HepG2 (cell line): ENCODE measurements around the gene PSMD1. TPM values are rescaled to one million over a fixed set of nuclear protein-coding genes. Genes with fewer than 3 reads are reported as not detected.

Experiments
- GMEB1 ChIP-seq: sonication (generic); formaldehyde crosslinking; IDR thresholded peaks from 2 replicates; pipeline ENCODE4 v1.5.1; 2020; ENCODE audit warnings: missing genetic modification reagents, mild to moderate bottlenecking, borderline replicate concordance
- GRHL1 ChIP-seq: sonication (generic); formaldehyde crosslinking; conservative IDR thresholded peaks from 2 replicates; pipeline ENCODE4 v1.8.0; 2022; ENCODE audit warnings: missing genetic modification reagents
- HIC2 ChIP-seq: sonication (generic); formaldehyde crosslinking; IDR thresholded peaks from 2 replicates; pipeline ENCODE4 v1.9.0; 2022; ENCODE audit warnings: low read depth, missing genetic modification reagents
- KLF12 ChIP-seq: sonication (generic); formaldehyde crosslinking; IDR thresholded peaks from 2 replicates; pipeline ENCODE4 v1.4.0; 2020; ENCODE audit warnings: missing genetic modification reagents, borderline replicate concordance
- MIXL1 ChIP-seq: IDR thresholded peaks from 2 replicates; pipeline ENCODE4 v1.6.1; 2016
- NFE2L2 ChIP-seq: fragments of 150-350 bp; IDR thresholded peaks from 2 replicates; pipeline ENCODE4 v1.6.1; 2014; ENCODE audit warnings: low read length
- NFIC ChIP-seq: IDR thresholded peaks from 2 replicates; pipeline ENCODE4 v1.6.1; 2012; ENCODE audit warnings: mild to moderate bottlenecking, low read length, inconsistent platforms
- SAP130 ChIP-seq: IDR thresholded peaks from 2 replicates; pipeline ENCODE4 v1.6.1; 2016; ENCODE audit warnings: low read depth
- SIN3B ChIP-seq: fragments of 150-350 bp; IDR thresholded peaks from 2 replicates; pipeline ENCODE4 v1.6.1; 2014; ENCODE audit warnings: low read length
- THAP11 ChIP-seq: IDR thresholded peaks from 2 replicates; pipeline ENCODE4 v1.6.1; 2016; ENCODE audit warnings: missing biosample characterization, missing genetic modification reagents
- ZNF205 ChIP-seq: IDR thresholded peaks from 2 replicates; pipeline ENCODE4 v1.6.1; 2018; ENCODE audit warnings: missing biosample characterization, missing genetic modification reagents
- ZNF598 ChIP-seq: sonication (generic); formaldehyde crosslinking; IDR thresholded peaks from 2 replicates; pipeline ENCODE4 v1.5.1; 2020; ENCODE audit warnings: mild to moderate bottlenecking, missing genetic modification reagents, borderline replicate concordance
- ZNF780A ChIP-seq: sonication (generic); formaldehyde crosslinking; IDR thresholded peaks from 2 replicates; pipeline ENCODE4 v1.8.0; 2022; ENCODE audit warnings: mild to moderate bottlenecking, missing genetic modification reagents, moderate library complexity
- polyA plus RNA-seq, 8 experiments: library from polyadenylated mRNA; depleted of rRNA in 3 of 8; stranded (reverse) in 7 of 8; unstranded in 1 of 8; fragments of >200 nt; fragmentation: Illumina TruSeq in 4 of 8; extraction: Trizol in 4 of 8; gene quantifications; 2 replicates each; pipeline versions ENCODE4 v1.2.1 to v1.2.3, GENCODE V29; 2011 to 2016; ENCODE audit warnings: low read depth in 4 of 8, missing spikeins in 1 of 8, mixed read lengths in 1 of 8; ENCODE audit not compliant: insufficient read depth in 1 of 8
- total RNA-seq, 5 experiments: library from RNA; depleted of rRNA; stranded (reverse); fragments of >200 nt; fragmentation: Illumina TruSeq; extraction: Trizol; gene quantifications; 2 replicates each; pipeline ENCODE4 v1.2.3, GENCODE V29; 2016; ENCODE audit warnings: low read depth in 1 of 5
- TF ChIP-seq, protein P1 (sequence below): sonication (generic); formaldehyde crosslinking; IDR thresholded peaks from 2 replicates; pipeline ENCODE4 v1.4.0; 2020; ENCODE audit warnings: mild to moderate bottlenecking, missing genetic modification reagents
- TF ChIP-seq, protein P2 (sequence below): sonication (generic); formaldehyde crosslinking; IDR thresholded peaks from 2 replicates; pipeline ENCODE4 v1.4.0; 2020; ENCODE audit warnings: missing genetic modification reagents
- TF ChIP-seq, protein P3 (sequence below): sonication (generic); formaldehyde crosslinking; IDR thresholded peaks from 2 replicates; pipeline ENCODE4 v1.4.0; 2020; ENCODE audit warnings: missing genetic modification reagents

The PSMD1 gene
- total and polyA plus RNA-seq, 2 of the 13 experiments (the other 11 are each of a cell fraction or from before 2014, with no cell fraction given), result 136 to 191 TPM

GRCh38 chr2:231033147-231034132 is 23.2 kb upstream of the PSMD1 start (continued):
- TF ChIP-seq, protein P1, sequence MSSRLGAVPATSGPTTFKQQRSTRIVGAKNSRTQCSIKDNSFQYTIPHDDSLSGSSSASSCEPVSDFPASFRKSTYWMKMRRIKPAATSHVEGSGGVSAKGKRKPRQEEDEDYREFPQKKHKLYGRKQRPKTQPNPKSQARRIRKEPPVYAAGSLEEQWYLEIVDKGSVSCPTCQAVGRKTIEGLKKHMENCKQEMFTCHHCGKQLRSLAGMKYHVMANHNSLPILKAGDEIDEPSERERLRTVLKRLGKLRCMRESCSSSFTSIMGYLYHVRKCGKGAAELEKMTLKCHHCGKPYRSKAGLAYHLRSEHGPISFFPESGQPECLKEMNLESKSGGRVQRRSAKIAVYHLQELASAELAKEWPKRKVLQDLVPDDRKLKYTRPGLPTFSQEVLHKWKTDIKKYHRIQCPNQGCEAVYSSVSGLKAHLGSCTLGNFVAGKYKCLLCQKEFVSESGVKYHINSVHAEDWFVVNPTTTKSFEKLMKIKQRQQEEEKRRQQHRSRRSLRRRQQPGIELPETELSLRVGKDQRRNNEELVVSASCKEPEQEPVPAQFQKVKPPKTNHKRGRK (CRISPR knock-in tag), result peak; percentile 81; the same call in 1 of the 2 replicates
- TF ChIP-seq NFIC, result no peak; the same call in 1 of the 2 replicates
- no peak for TF ChIP-seq NFE2L2
- no peak for TF ChIP-seq MIXL1
- TF ChIP-seq SAP130 (CRISPR knock-in tag), result no peak; the same call in 1 of the 2 replicates
- no peak for TF ChIP-seq HIC2 (CRISPR knock-in tag)
- no peak for TF ChIP-seq KLF12 (CRISPR knock-in tag)
- TF ChIP-seq, protein P2, sequence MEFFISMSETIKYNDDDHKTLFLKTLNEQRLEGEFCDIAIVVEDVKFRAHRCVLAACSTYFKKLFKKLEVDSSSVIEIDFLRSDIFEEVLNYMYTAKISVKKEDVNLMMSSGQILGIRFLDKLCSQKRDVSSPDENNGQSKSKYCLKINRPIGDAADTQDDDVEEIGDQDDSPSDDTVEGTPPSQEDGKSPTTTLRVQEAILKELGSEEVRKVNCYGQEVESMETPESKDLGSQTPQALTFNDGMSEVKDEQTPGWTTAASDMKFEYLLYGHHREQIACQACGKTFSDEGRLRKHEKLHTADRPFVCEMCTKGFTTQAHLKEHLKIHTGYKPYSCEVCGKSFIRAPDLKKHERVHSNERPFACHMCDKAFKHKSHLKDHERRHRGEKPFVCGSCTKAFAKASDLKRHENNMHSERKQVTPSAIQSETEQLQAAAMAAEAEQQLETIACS (CRISPR knock-in tag), result no peak
- no peak for TF ChIP-seq GRHL1 (CRISPR knock-in tag)
- TF ChIP-seq, protein P3, sequence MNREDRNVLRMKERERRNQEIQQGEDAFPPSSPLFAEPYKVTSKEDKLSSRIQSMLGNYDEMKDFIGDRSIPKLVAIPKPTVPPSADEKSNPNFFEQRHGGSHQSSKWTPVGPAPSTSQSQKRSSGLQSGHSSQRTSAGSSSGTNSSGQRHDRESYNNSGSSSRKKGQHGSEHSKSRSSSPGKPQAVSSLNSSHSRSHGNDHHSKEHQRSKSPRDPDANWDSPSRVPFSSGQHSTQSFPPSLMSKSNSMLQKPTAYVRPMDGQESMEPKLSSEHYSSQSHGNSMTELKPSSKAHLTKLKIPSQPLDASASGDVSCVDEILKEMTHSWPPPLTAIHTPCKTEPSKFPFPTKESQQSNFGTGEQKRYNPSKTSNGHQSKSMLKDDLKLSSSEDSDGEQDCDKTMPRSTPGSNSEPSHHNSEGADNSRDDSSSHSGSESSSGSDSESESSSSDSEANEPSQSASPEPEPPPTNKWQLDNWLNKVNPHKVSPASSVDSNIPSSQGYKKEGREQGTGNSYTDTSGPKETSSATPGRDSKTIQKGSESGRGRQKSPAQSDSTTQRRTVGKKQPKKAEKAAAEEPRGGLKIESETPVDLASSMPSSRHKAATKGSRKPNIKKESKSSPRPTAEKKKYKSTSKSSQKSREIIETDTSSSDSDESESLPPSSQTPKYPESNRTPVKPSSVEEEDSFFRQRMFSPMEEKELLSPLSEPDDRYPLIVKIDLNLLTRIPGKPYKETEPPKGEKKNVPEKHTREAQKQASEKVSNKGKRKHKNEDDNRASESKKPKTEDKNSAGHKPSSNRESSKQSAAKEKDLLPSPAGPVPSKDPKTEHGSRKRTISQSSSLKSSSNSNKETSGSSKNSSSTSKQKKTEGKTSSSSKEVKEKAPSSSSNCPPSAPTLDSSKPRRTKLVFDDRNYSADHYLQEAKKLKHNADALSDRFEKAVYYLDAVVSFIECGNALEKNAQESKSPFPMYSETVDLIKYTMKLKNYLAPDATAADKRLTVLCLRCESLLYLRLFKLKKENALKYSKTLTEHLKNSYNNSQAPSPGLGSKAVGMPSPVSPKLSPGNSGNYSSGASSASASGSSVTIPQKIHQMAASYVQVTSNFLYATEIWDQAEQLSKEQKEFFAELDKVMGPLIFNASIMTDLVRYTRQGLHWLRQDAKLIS, result no peak
- no peak for TF ChIP-seq ZNF780A (CRISPR knock-in tag)
- no peak for TF ChIP-seq ZNF205 (CRISPR knock-in tag)
- no peak for TF ChIP-seq GMEB1 (CRISPR knock-in tag)
- TF ChIP-seq THAP11 (CRISPR knock-in tag), result no peak
- TF ChIP-seq SIN3B, result no peak
- TF ChIP-seq ZNF598 (CRISPR knock-in tag), result peak; percentile 12; the same call in 1 of the 2 replicates
